Fibroblast of skin of right quadriceps (primary cell): Measurements from ENCODE around the gene MEGF6.

Experiments used
- DNase-seq: peaks from one replicate; pipeline ENCODE4 v3.0.0-alpha.2; 2013

Gene MEGF6

GRCh38 chr1:3611170-3612019 is at the start of gene MEGF6:
MEGF6 (minus strand) TSS chr1:3611508; CDS start chr1:3611268, 240 bp downstream.
- peak; percentile 39 for DNase-seq

GRCh38 chr1:3660704-3661103 is 49.4 kb upstream of the MEGF6 start:
- DNase-seq = no peak

- no peak for DNase-seq
These were observed 47.8 kb upstream of the MEGF6 start for GRCh38 chr1:3659093-3659492.

GRCh38 chr1:3658231-3658615 is 46.9 kb upstream of the MEGF6 start:
- no peak for DNase-seq

- no peak for DNase-seq
These were observed 46.4 kb upstream of the MEGF6 start for GRCh38 chr1:3657578-3658230.

GRCh38 chr1:3657096-3657475 is 45.8 kb upstream of the MEGF6 start:
- DNase-seq = no peak

GRCh38 chr1:3656450-3657095 is 45.3 kb upstream of the MEGF6 start:
- DNase-seq = no peak

GRCh38 chr1:3654549-3655281 is 43.4 kb upstream of the MEGF6 start:
- DNase-seq = no peak

- no peak for DNase-seq
These were observed 41.9 kb upstream of the MEGF6 start for GRCh38 chr1:3653286-3653618.

GRCh38 chr1:3652548-3653285 is 41.4 kb upstream of the MEGF6 start:
- no peak for DNase-seq

GRCh38 chr1:3651930-3652547 is 40.7 kb upstream of the MEGF6 start, which contains the start of gene TP73:
TP73 (plus strand) TSS chr1:3652516; CDS start chr1:3682366, 29,850 bp downstream.
- DNase-seq = no peak

- DNase-seq = no peak
These were observed 40.0 kb upstream of the MEGF6 start for GRCh38 chr1:3651026-3651929.

- no peak for DNase-seq
These were observed 39.1 kb upstream of the MEGF6 start for GRCh38 chr1:3650248-3651025.

GRCh38 chr1:3649342-3650247 is 38.3 kb upstream of the MEGF6 start, which contains the start of gene WRAP73:
WRAP73 (minus strand) TSS chr1:3650103; CDS start chr1:3649999, 104 bp downstream.
- DNase-seq = peak; percentile 87

- no peak for DNase-seq
These were observed 35.3 kb upstream of the MEGF6 start for GRCh38 chr1:3646596-3646995.

GRCh38 chr1:3645666-3646355 is 34.5 kb upstream of the MEGF6 start:
- DNase-seq = no peak

GRCh38 chr1:3645247-3645646 is 33.9 kb upstream of the MEGF6 start:
- no peak for DNase-seq

- no peak for DNase-seq
These were observed 33.0 kb upstream of the MEGF6 start for GRCh38 chr1:3644273-3644672.
